GM19372 (cell line): ENCODE measurements around the gene SMIM24.
"Not testable (repeated sequence)": the region's sequence is repeated elsewhere in the genome, so short reads cannot be mapped to it uniquely, and the experiment has no call there.

ENCODE experiments used
- ATAC-seq: cut with Tn5 transposase; IDR thresholded peaks from one replicate; pipeline ENCODE4 v1.9.1; 2021; ENCODE audit warnings: mild to moderate bottlenecking, low read depth, moderate library complexity; ENCODE audit not compliant: unreplicated experiment

Gene SMIM24

DNA sequence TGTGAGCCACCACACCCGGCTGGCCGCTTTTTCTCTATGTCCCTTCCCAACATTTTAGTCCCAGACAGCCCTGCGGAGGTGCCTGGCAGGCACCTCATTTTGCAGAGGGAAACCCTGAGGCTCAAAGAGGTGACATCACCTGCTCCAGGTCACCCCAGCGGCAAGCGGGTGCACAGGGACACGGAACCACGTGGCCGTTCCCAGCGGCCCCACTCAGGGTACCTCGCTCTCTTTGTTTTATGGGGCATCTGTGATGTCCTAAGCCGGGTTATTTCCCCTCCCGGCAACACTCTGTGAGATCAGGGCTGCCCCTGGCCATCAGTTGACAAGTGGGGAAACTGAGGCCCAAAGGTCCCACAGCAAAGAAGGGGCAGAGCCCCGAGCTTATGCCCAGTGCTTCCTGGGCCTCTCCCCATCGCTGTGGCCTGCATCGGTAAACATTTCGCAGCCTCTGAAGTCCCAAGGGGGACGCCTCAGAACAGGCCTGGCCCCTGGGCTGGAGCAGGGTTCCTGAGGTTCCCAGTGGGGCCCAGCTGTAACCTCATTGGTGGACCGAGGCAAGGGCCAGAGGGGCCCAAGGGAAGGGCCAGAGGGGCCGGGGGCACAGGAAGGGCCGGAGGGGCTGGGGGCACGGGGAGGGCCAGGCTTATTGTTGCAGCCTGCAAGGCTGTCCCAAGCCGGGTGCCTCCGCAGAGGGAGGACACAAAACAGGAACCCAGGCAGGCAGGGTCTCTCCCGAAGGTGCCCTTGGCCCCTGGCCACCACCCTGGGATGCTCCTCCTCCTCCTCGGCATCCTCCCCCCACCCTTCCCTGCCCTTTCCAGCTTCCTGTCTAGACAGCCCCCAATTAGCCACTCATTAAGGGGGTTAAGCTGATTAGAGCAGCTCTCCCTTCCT lies 39.0 kb downstream of the SMIM24 start:
- ATAC-seq = no peak

- no peak for ATAC-seq
Measured at GRCh38 chr19:3440082-3440481, 40.2 kb downstream of the SMIM24 start.

- peak; percentile 87 for ATAC-seq
Measured at GRCh38 chr19:3434630-3435553, 45.4 kb downstream of the SMIM24 start.

GRCh38 chr19:3433805-3434540 lies 46.4 kb downstream of the SMIM24 start:
- no peak for ATAC-seq

DNA sequence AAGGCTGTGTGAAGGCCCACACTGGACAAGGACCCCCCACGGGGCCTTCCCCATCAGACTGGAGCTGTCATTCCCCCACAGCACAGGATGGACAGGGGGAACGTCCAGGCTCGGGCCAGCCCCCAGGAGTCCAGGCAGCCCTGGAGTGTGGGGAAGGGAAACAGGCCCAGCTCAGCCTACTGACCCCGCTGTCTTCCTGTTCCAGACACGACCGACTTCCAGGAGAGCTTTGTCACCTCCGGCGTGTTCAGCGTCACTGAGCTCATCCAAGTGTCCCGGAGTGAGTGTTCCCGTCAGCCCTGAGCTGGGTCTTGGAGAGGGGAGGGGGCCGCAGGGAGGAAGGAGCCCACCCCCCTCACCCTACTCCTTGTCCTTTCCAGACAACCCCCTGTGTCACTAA lies 47.0 kb downstream of the SMIM24 start:
- ATAC-seq = no peak

DNA sequence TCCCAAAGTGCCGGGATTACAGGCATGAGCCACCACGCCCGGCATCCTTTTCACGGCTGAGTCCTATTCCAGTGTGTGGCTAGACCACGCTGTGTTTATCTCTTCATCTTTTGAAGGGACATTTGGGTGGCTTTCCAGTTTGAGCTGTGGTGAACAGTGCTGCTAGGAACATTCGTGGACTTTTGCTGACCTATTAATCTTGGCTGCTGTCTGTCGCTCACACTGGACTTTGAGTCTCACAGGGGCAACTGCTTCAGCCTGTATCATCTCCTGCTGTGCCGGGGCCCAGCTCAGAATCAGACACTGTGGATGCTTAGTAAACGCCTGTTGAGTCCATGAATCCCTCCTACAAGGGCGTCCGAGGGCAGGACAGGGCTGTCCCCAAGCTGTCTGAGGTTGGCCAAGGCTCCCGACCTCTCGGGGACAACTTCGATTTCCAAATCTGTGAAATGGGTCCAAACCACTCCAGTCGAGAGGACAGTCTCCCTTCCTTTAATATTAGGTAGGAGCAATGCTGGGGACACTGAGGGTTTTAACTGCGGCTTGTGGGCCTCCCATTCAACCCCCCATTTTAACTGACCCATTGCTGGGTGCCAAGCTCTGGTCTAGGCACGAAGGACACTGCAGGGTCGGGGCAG lies 48.4 kb downstream of the SMIM24 start:
- ATAC-seq = no peak

- not testable (repeated sequence) for ATAC-seq
Measured at GRCh38 chr19:3430366-3430680, 50.0 kb downstream of the SMIM24 start.

DNA sequence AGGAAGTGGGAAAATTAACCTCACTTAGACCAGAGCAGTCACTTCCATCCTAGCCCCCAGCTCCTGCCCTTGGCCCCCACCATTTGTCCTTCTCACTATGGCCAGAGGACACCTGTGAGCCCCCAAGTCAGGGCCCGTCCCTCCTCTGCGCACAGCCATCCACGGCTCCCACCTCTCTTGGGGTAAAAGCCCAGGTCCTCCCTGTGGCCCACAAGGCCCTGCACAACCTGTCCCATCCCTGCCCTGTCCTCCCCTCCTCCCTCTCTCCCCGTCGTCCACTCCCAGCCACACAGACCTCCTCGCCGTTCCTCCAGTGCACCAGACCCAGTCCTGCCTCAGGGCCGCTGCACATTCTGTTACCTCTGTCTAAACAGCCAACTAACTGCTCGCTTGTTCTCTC lies 53.9 kb downstream of the SMIM24 start:
- ATAC-seq = no peak
